KMS-11 (cell line): ENCODE measurements around the gene LARGE1.

Experiments
- H2AFZ ChIP-seq: fragments of 200-600 bp; sonication (generic); 2 replicates; pipeline ENCODE4 v1.6.1; 2016; ENCODE audit warnings: antibody characterized with exemption, mixed run types, low read depth
- H3K27ac ChIP-seq: fragments of 200-600 bp; sonication (generic); 2 replicates; pipeline ENCODE4 v1.6.1; 2016; ENCODE audit warnings: mild to moderate bottlenecking, mixed run types
- H3K27me3 ChIP-seq: fragments of 200-600 bp; sonication (generic); 2 replicates; pipeline ENCODE4 v1.6.1; 2017; ENCODE audit warnings: mild to moderate bottlenecking, low read depth, mixed run types, moderate library complexity; ENCODE audit not compliant: insufficient read depth
- H3K36me3 ChIP-seq: fragments of 200-600 bp; sonication (generic); 2 replicates; pipeline ENCODE4 v1.6.1; 2017; ENCODE audit warnings: mild to moderate bottlenecking, mixed run types; ENCODE audit not compliant: insufficient read depth
- H3K4me1 ChIP-seq: fragments of 200-600 bp; sonication (generic); 2 replicates; pipeline ENCODE4 v1.6.1; 2016; ENCODE audit warnings: mild to moderate bottlenecking, low read depth, mixed run types; ENCODE audit not compliant: poor library complexity, severe bottlenecking
- H3K4me2 ChIP-seq: fragments of 200-600 bp; sonication (generic); 2 replicates; pipeline ENCODE4 v1.7.0; 2016; ENCODE audit warnings: mild to moderate bottlenecking, mixed run types
- H3K4me3 ChIP-seq: fragments of 200-600 bp; sonication (generic); IDR thresholded peaks from 2 replicates; pipeline ENCODE4 v1.6.1; 2017; ENCODE audit warnings: low read depth, low read length, mixed read lengths; ENCODE audit not compliant: insufficient read depth
- H3K79me2 ChIP-seq: fragments of 200-600 bp; sonication (generic); 2 replicates; pipeline ENCODE4 v1.6.1; 2016; ENCODE audit warnings: low read depth, mixed run types; ENCODE audit not compliant: insufficient read depth
- H3K9ac ChIP-seq: fragments of 200-600 bp; sonication (generic); 2 replicates; pipeline ENCODE4 v1.6.1; 2016; ENCODE audit warnings: mild to moderate bottlenecking, mixed run types
- H4K20me1 ChIP-seq: fragments of 200-600 bp; sonication (generic); 2 replicates; pipeline ENCODE4 v1.6.1; 2016; ENCODE audit warnings: mild to moderate bottlenecking, mixed run types; ENCODE audit not compliant: insufficient read depth
- TF ChIP-seq, protein P1 (sequence below): fragments of 200-600 bp; sonication (generic); conservative IDR thresholded peaks from 2 replicates; pipeline ENCODE4 v1.6.1; 2017; ENCODE audit warnings: low read depth, mild to moderate bottlenecking, antibody characterized with exemption, low read length, moderate library complexity, mixed read lengths

Gene LARGE1

DNA sequence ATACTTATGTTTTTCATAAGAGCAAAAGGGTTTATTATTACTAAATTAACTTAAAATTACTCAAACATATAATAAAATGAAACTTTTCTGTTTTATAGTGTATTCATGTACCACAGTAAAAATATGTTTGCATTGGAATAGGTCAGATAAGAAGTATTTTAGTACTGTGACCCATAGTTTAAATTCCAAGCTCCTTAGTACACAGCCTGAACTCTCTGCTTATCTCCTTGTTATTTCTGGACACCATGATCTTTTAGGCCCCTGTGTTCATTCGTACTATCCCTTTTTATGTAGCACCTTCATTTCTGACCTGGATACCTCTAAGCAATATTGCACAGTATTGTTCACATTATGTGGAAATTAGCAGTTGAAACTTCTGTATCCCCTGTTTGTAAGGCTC is 565.3 kb downstream of the LARGE1 start:
- Histone ChIP-seq H3K4me3 (no peak overlapping the region), H3K27ac (no peak overlapping the region), H3K79me2 (no peaks in the 10 kb centered on the region), H3K36me3 (no peaks in the 10 kb centered on the region), H2AFZ (no peak overlapping the region), H3K4me2 (no peak overlapping the region), H4K20me1 (no peaks in the 10 kb centered on the region), H3K9ac (no peak overlapping the region), H3K27me3 (no peaks in the 10 kb centered on the region), H3K4me1 (no peaks in the 10 kb centered on the region)
- TF ChIP-seq, protein P1, sequence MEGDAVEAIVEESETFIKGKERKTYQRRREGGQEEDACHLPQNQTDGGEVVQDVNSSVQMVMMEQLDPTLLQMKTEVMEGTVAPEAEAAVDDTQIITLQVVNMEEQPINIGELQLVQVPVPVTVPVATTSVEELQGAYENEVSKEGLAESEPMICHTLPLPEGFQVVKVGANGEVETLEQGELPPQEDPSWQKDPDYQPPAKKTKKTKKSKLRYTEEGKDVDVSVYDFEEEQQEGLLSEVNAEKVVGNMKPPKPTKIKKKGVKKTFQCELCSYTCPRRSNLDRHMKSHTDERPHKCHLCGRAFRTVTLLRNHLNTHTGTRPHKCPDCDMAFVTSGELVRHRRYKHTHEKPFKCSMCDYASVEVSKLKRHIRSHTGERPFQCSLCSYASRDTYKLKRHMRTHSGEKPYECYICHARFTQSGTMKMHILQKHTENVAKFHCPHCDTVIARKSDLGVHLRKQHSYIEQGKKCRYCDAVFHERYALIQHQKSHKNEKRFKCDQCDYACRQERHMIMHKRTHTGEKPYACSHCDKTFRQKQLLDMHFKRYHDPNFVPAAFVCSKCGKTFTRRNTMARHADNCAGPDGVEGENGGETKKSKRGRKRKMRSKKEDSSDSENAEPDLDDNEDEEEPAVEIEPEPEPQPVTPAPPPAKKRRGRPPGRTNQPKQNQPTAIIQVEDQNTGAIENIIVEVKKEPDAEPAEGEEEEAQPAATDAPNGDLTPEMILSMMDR, result no peak

DNA sequence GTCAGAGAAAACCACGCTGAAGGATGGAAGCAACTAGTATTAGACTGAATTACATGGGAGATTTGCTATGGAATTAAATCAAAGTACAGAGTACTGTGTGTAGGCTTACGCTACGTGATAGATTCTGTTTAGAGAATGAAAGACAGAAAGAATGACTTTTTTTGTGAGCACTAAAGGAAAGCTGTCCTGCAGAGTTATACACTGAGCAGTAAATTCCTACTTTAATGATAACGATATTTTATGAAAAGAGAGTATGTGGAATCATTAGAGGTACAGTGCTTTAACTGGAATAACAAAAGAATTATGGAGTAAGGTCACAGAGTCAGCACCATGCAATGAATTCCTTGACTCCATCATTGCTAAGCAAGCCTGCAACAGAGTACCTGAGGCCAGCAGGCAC is 566.8 kb downstream of the LARGE1 start:
- Histone ChIP-seq H4K20me1 (no peaks in the 10 kb centered on the region), H3K79me2 (no peaks in the 10 kb centered on the region), H3K4me2 (no peak overlapping the region), H3K36me3 (no peaks in the 10 kb centered on the region), H3K4me3 (no peak overlapping the region), H3K9ac (no peak overlapping the region), H3K27me3 (no peaks in the 10 kb centered on the region), H3K4me1 (no peaks in the 10 kb centered on the region), H3K27ac (no peak overlapping the region), H2AFZ (no peak overlapping the region)
- TF ChIP-seq, protein P1, result no peak

DNA sequence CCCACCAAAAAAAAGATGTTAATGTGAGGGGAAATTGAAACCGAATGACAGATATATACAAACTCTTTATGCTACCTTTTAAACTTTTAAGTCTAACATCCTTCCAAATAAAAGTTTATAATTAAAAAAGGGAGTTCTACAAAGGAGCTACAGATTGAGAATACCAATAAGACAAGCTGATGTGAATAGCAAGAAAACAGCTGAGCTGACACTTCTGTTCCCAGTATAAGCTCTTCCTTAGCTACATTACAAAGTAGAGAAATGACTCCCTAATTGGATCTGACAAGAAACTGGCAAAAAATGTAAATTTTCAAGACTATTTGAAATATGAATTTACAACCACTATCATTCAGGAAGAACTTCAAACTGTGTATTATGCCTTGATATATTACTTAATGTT is 567.5 kb downstream of the LARGE1 start:
- H4K20me1 ChIP-seq, result no peaks in the 10 kb centered on the region
- TF ChIP-seq, protein P1, result no peak
- H3K27ac ChIP-seq, result no peak overlapping the region
- no peaks in the 10 kb centered on the region for H3K36me3 ChIP-seq
- no peak overlapping the region for H3K4me2 ChIP-seq
- no peaks in the 10 kb centered on the region for H3K79me2 ChIP-seq
- no peak overlapping the region for H3K4me3 ChIP-seq
- H3K9ac ChIP-seq, result no peak overlapping the region
- H3K27me3 ChIP-seq, result no peaks in the 10 kb centered on the region
- no peak overlapping the region for H2AFZ ChIP-seq
- no peaks in the 10 kb centered on the region for H3K4me1 ChIP-seq

DNA sequence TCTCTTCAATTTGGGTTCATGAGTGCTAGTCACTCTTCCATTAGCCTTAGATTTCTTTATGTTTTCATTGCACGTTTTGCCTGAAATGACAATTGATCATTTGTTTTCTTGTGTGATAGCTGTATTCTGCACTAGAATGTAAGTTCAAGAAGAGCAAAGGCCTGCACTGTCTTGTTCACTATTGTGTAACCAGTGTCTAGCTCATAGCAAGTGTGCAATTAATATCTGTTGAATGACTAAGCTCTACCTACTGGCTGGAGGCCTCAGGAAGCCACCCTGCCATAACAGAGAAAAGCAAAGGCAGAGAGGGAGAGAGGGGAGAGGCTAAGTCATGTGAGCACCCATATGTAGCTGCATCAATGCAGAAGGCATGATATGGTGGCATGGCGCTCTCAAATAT is 569.3 kb downstream of the LARGE1 start:
- H4K20me1 ChIP-seq, result no peaks in the 10 kb centered on the region
- no peak overlapping the region for H3K4me3 ChIP-seq
- H3K9ac ChIP-seq, result no peak overlapping the region
- no peaks in the 10 kb centered on the region for H3K36me3 ChIP-seq
- H2AFZ ChIP-seq, result no peak overlapping the region
- H3K27ac ChIP-seq, result no peak overlapping the region
- H3K4me1 ChIP-seq, result no peaks in the 10 kb centered on the region
- no peak overlapping the region for H3K4me2 ChIP-seq
- TF ChIP-seq, protein P1, result no peak
- H3K27me3 ChIP-seq, result no peaks in the 10 kb centered on the region
- H3K79me2 ChIP-seq, result no peaks in the 10 kb centered on the region
